HG02943 (cell line): ENCODE measurements around the gene SGPP2.

Experiments
- ATAC-seq: cut with Tn5 transposase; IDR thresholded peaks from one replicate; pipeline ENCODE4 v1.9.1; 2021; ENCODE audit warnings: mild to moderate bottlenecking, low read depth, moderate library complexity; ENCODE audit not compliant: unreplicated experiment

SGPP2 gene

GRCh38 chr2:222518570-222519381 is 94.4 kb downstream of the SGPP2 start:
- no peak for ATAC-seq

DNA sequence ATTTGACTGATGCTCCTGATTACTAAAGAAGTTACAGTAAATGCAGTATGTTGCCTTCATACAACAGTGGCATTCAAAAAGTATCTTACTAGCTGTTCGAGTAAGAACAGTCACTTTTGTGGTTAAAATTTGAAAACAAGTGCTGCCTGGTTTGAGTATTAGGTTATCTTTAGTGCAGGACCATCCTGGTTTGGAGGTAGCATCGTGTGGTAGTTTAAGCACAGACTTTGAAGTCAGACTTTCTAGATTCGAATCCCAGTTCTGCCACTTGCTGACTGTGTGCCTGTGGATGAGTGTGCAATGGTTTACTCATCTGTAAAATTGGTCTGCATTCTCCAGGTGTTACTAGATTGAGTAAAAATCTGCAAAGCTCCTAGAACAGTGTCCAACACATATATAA is 96.8 kb downstream of the SGPP2 start:
- peak; percentile 62 for ATAC-seq

- no peak for ATAC-seq
These were observed 97.7 kb downstream of the SGPP2 start for GRCh38 chr2:222522082-222522481.

- ATAC-seq: peak; percentile 57
These were observed 99.6 kb downstream of the SGPP2 start for GRCh38 chr2:222523783-222524544.

- ATAC-seq: no peak
These were observed 101.5 kb downstream of the SGPP2 start for GRCh38 chr2:222525811-222526210.

GRCh38 chr2:222526480-222527277 is 102.3 kb downstream of the SGPP2 start:
- no peak for ATAC-seq

DNA sequence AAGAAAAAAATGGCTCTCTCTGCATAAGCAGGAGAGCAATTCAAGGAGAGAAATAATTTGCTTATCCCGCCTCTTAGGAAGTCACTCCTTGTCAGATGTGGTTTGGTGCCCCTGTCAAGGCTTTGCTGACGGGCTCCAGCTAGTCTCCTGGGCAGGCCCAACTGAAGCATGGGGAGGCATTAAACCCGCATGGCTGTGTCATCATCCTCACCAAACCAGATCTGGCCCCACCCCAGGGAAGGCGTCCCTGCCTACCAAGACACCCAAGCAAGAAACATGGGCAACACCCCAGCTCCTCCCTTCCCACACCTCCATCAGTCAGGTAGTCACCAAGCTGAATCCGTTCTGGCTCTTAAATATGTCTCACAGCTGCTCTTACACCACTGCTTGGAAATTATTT is 108.0 kb downstream of the SGPP2 start:
- no peak for ATAC-seq

DNA sequence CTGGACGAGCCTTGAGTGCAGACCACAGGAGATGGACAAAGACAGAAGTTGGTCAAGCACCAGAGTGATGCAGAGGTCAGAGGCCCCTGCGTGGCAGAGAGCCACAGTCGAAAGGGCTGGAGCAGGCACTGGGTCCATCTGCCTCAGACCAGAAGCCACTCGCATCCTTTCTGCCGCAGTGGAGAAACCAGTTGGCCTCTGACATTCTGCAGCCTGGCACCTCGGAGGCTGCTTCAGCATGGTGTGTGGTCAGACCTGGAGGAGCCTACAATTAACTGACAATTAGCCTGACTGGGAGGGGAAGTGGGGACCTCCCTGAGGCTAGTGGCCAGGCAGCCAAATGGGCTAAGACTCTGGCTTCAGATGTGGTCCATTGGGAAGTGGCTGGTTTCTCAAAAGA is 111.1 kb downstream of the SGPP2 start:
- ATAC-seq: no peak

GRCh38 chr2:222538535-222538934 is 114.2 kb downstream of the SGPP2 start:
- ATAC-seq: no peak

- ATAC-seq: no peak
These were observed 120.3 kb downstream of the SGPP2 start for GRCh38 chr2:222544661-222545060.

- no peak for ATAC-seq
These were observed 121.8 kb downstream of the SGPP2 start for GRCh38 chr2:222545823-222546795.

DNA sequence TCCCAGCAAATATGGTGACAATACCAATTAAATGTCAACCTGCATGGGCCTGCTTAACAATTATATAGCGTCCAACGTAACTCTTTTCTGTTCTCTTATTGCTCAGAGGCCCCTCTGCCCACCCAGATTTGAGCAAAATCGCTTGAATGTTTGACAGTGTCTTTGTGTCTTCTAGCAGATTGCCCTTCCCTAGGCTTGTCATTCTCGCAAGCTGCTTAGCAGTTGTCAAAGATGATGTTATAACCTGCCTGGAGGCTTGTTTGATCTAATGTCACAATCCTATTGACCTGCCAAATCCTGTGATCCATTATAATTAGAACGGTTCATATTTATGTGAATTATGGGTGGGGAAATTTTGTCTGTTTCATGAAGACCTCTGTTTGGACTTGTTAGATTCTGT is 122.7 kb downstream of the SGPP2 start:
- no peak for ATAC-seq

DNA sequence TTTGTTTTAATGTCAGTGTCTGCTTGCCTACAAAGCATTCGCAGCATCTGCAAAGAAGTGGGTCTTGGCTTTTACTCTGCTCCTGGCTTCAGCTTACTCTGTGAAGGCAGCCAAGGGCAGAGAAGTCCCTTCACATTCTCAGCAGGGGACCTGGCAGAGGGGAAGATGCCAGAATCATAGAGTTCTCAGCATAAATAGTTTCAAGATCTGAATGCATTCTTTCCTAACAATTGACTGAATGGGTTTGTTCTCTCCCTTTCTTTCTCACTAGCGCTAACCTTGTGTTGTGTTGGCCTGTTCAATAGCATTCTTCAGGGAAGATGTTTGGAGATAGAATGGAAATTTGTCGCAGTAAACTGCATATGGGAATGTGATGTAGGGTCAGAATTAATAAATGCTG is 124.6 kb downstream of the SGPP2 start:
- ATAC-seq: no peak

DNA sequence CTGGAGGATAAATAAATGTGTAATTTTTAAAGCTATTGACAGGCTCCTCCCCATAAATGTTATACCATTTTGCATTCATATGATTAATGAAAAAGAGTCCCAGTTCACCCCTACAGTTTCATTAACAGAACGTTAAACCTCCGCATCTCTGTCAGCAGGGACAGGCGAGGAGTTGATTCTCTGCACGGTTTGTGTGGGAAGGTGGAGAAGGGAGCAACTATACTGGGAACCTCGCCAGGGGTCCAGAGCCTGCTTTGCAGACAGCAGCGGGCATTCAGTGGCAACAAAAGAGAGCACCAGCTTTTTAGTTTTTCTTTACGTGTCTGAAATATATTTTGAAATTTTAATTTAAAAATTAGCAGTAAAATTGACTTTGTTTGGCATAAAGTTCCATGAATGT is 130.2 kb downstream of the SGPP2 start:
- no peak for ATAC-seq

DNA sequence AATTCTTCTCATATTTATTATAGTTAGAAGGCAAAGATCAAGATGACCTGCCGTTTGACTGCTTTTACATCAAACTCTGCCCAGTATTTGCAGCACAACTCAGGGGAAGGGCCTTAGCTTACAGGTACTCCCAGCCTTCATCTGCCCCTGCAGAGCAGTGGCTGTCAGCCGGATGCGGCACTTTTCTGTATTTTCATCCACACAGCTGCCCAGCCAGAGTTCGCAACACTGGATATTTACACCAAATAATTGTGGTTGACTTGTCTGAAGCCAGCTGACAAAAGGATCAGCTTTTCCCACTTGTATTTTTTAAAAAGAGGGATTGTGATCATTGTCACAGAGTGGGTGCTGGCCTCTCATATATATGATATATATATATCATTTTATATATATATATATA is 136.8 kb downstream of the SGPP2 start:
- ATAC-seq: no peak

GRCh38 chr2:222561817-222562645 is 137.7 kb downstream of the SGPP2 start:
- peak; percentile 80 for ATAC-seq

DNA sequence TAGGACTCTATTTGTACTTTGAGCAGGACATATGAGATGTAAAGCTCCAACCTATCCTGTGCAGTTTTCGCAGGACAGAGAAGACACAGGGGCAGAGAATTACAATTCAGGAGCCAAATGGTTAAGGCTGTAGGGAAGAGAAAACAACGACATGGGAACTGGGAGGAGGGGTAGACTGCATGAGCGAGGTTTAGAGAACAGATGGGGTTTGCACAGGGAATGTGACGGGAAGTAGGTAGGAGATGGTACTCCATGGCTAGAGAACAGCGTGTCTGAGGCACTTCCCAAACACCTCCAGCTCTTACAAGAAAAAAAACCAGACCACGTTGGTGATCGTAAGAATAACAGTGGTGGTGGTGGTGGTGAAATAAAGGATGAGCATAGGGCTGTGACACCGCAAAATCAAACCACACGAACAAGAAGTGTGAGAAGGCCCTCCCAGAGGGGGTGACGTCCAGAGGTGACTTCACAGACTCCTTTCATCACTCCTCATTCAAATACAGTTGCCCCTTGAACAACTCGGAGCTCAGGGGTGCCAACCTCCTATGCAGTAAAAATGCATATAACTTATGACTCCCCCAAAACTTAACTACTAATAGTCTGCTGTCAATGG is 138.9 kb downstream of the SGPP2 start:
- no peak for ATAC-seq

DNA sequence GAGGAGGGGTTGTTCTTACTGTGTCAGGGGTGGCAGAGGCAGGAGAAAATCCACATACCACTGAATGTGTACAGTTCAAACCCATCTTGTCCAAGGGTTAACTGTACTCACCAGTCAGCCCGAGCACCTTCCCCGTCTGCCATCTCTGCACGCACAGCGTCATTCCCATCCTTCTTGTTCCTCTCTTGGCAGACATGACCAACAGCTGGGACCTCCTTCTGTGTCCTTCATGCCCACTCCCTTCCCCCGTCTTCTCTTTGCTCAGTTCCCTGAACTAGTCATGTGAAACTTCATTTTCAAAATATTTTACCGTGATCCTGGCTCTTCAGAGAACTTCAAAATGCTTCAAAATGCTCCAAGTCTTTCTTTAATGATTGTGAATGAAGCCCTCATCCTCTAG is 139.6 kb downstream of the SGPP2 start:
- ATAC-seq: no peak

DNA sequence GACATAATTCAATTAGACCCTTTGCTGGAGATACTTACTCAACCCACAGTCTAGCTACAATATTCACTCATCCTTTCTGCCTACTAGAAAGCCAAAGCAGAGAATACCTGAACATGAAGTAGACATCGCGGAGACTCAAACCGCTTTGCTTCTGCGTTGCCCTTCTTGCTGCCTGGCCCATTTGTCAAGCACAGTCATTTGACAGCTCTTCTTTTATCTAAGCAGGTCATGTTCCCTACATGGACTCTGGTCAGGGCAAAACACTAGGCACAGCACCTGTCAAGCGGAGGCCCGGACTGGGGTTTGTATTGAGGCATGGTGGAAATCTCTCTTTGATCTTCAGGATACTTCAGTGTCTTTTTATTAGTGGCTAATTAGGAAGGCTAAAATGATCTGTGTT is 141.9 kb downstream of the SGPP2 start:
- ATAC-seq: no peak
